GM23338 (cell line): ENCODE results near the gene HTRA2.

ENCODE experiments used
- CREB1 ChIP-seq: fragments of 250-450 bp; sonication (Bioruptor Pico); IDR thresholded peaks from 2 replicates; pipeline ENCODE4 v1.5.0; 2020; ENCODE audit warnings: low read depth, mild to moderate bottlenecking, moderate library complexity
- CTCF ChIP-seq, 2 experiments: fragments of 200-600 bp in 1 of 2; sonication (generic) in 1 of 2; conservative IDR thresholded peaks; 2 replicates each; pipeline versions ENCODE4 v1.5.1 to v1.6.1; 2016 to 2017; ENCODE audit warnings: antibody characterized with exemption in 2 of 2, low read depth in 2 of 2, mild to moderate bottlenecking in 2 of 2, moderate library complexity in 1 of 2
- ETS1 ChIP-seq: IDR thresholded peaks from 2 replicates; pipeline ENCODE4 v1.6.1; 2016; ENCODE audit warnings: antibody characterized with exemption
- EZH2 ChIP-seq: fragments of 200-600 bp; sonication (generic); IDR thresholded peaks from one replicate; pipeline ENCODE4 v1.8.0; 2017; ENCODE audit warnings: antibody characterized with exemption, mild to moderate bottlenecking, low read depth; ENCODE audit not compliant: unreplicated experiment
- EZH2phosphoT487 ChIP-seq: fragments of 200-600 bp; sonication (generic); IDR thresholded peaks from one replicate; pipeline ENCODE4 v1.8.1; 2018; ENCODE audit warnings: antibody characterized with exemption; ENCODE audit not compliant: unreplicated experiment
- JUNB ChIP-seq: IDR thresholded peaks from one replicate; pipeline ENCODE4 v1.6.1; 2016; ENCODE audit warnings: antibody characterized with exemption; ENCODE audit not compliant: unreplicated experiment
- NANOG ChIP-seq: IDR thresholded peaks from 2 replicates; pipeline ENCODE4 v1.6.1; 2016; ENCODE audit warnings: antibody characterized with exemption, borderline replicate concordance
- POLR2AphosphoS5 ChIP-seq: IDR thresholded peaks from 2 replicates; pipeline ENCODE4 v1.6.1; 2016; ENCODE audit warnings: antibody characterized with exemption, low read depth
- REST ChIP-seq: IDR thresholded peaks from one replicate; pipeline ENCODE4 v1.6.1; 2018; ENCODE audit warnings: antibody characterized with exemption; ENCODE audit not compliant: unreplicated experiment
- STAT1 ChIP-seq: IDR thresholded peaks from one replicate; pipeline ENCODE4 v1.6.1; 2016; ENCODE audit warnings: antibody characterized with exemption; ENCODE audit not compliant: unreplicated experiment
- ZNF114 ChIP-seq: fragments of 250-450 bp; sonication (Bioruptor Pico); IDR thresholded peaks from 2 replicates; pipeline ENCODE4 v1.5.0; 2020; ENCODE audit warnings: mild to moderate bottlenecking, moderate library complexity
- ZNF331 ChIP-seq: fragments of 250-450 bp; sonication (Bioruptor Pico); IDR thresholded peaks from 2 replicates; pipeline ENCODE4 v1.5.0; 2020; ENCODE audit warnings: low read depth, mild to moderate bottlenecking, moderate library complexity
- ZNF462 ChIP-seq: fragments of 250-450 bp; sonication (Bioruptor Pico); IDR thresholded peaks from 2 replicates; pipeline ENCODE4 v1.5.0; 2020; ENCODE audit warnings: mild to moderate bottlenecking, moderate library complexity

- TF ChIP-seq CTCF (conservative IDR thresholded peaks at IDR 0.05; ENCODE audit: low read depth in 2 of 2) (no peak), ZNF114 (no peak), EZH2phosphoT487 (no peak), REST (no peak), EZH2 (no peak), NANOG (no peak), POLR2AphosphoS5 (no peak), JUNB (no peak), CREB1 (CRISPR knock-in tag) (no peak), STAT1 (no peak), ZNF331 (CRISPR knock-in tag) (no peak), ETS1 (no peak), ZNF462 (CRISPR knock-in tag) (no peak)
Observed at GRCh38 chr2:74577448-74577847, 47.7 kb downstream of the HTRA2 start.
